HepG2 (cell line): ENCODE measurements around the gene DPY19L1. TPM values are rescaled to one million over a fixed set of nuclear protein-coding genes. Genes with fewer than 3 reads are reported as not detected.

ENCODE experiments used
- ATF1 ChIP-seq: IDR thresholded peaks from 2 replicates; pipeline ENCODE4 v1.6.1; 2016; ENCODE audit warnings: mild to moderate bottlenecking, control low read depth
- BORCS8-MEF2B ChIP-seq: sonication (generic); formaldehyde crosslinking; IDR thresholded peaks from 2 replicates; pipeline ENCODE4 v1.8.0; 2022; ENCODE audit warnings: mild to moderate bottlenecking, missing genetic modification reagents
- CBFB ChIP-seq: sonication (generic); formaldehyde crosslinking; IDR thresholded peaks from 2 replicates; pipeline ENCODE4 v1.4.0; 2020; ENCODE audit warnings: missing genetic modification reagents
- CC2D1A ChIP-seq: sonication (generic); formaldehyde crosslinking; IDR thresholded peaks from 2 replicates; pipeline ENCODE4 v1.8.1; 2023; ENCODE audit warnings: mild to moderate bottlenecking, missing genetic modification reagents
- CENPT ChIP-seq: sonication (generic); formaldehyde crosslinking; IDR thresholded peaks from 2 replicates; pipeline ENCODE4 v1.8.0; 2022; ENCODE audit warnings: low read depth, mild to moderate bottlenecking, moderate library complexity, missing genetic modification reagents
- FOSL2 ChIP-seq: sonication (generic); formaldehyde crosslinking; IDR thresholded peaks from 2 replicates; pipeline ENCODE4 v1.4.0; 2020; ENCODE audit warnings: missing genetic modification reagents
- HNRNPLL ChIP-seq: fragments of 200-400 bp; formaldehyde crosslinking; IDR thresholded peaks from 2 replicates; pipeline ENCODE4 v1.6.1; 2017; ENCODE audit warnings: mild to moderate bottlenecking, low read depth, low read length; ENCODE audit not compliant: poor library complexity, severe bottlenecking
- IKZF5 ChIP-seq: IDR thresholded peaks from 2 replicates; pipeline ENCODE4 v1.6.1; 2018; ENCODE audit warnings: missing genetic modification reagents, mild to moderate bottlenecking, missing compliant biosample characterization
- IRX3 ChIP-seq: sonication (generic); formaldehyde crosslinking; IDR thresholded peaks from 2 replicates; pipeline ENCODE4 v1.8.1; 2023; ENCODE audit warnings: mild to moderate bottlenecking, low read depth, missing genetic modification reagents, borderline replicate concordance
- PLRG1 ChIP-seq: fragments of 450-650 bp; conservative IDR thresholded peaks from 2 replicates; pipeline ENCODE4 v1.6.1; 2016
- RFXAP ChIP-seq: sonication (generic); formaldehyde crosslinking; IDR thresholded peaks from 2 replicates; pipeline ENCODE4 v1.4.0; 2020; ENCODE audit warnings: missing genetic modification reagents, borderline replicate concordance
- SCMH1 ChIP-seq: sonication (generic); formaldehyde crosslinking; IDR thresholded peaks from 2 replicates; pipeline ENCODE4 v1.9.0; 2021; ENCODE audit warnings: missing genetic modification reagents, mild to moderate bottlenecking, borderline replicate concordance
- TBX3 ChIP-seq: fragments of 450-650 bp; IDR thresholded peaks from 2 replicates; pipeline ENCODE4 v1.6.1; 2017; ENCODE audit warnings: antibody characterized with exemption, mild to moderate bottlenecking, inconsistent platforms, borderline replicate concordance
- ZFP62 ChIP-seq: sonication (generic); formaldehyde crosslinking; IDR thresholded peaks from 2 replicates; pipeline ENCODE4 v1.4.0; 2020; ENCODE audit warnings: missing genetic modification reagents
- ZIK1 ChIP-seq: sonication (generic); formaldehyde crosslinking; IDR thresholded peaks from 2 replicates; pipeline ENCODE4 v1.5.0; 2020; ENCODE audit warnings: mild to moderate bottlenecking, low read depth, missing genetic modification reagents, borderline replicate concordance
- ZNF12 ChIP-seq: sonication (generic); formaldehyde crosslinking; IDR thresholded peaks from 2 replicates; pipeline ENCODE4 v1.5.0; 2020; ENCODE audit warnings: missing genetic modification reagents
- ZNF205 ChIP-seq: IDR thresholded peaks from 2 replicates; pipeline ENCODE4 v1.6.1; 2018; ENCODE audit warnings: missing biosample characterization, missing genetic modification reagents
- ZNF335 ChIP-seq: sonication (generic); formaldehyde crosslinking; IDR thresholded peaks from 2 replicates; pipeline ENCODE4 v1.4.0; 2020; ENCODE audit warnings: missing genetic modification reagents
- ZNF746 ChIP-seq: sonication (generic); formaldehyde crosslinking; IDR thresholded peaks from 2 replicates; pipeline ENCODE4 v1.8.0; 2022; ENCODE audit warnings: mild to moderate bottlenecking, missing genetic modification reagents
- ZNF772 ChIP-seq: sonication (generic); formaldehyde crosslinking; IDR thresholded peaks from 2 replicates; pipeline ENCODE4 v1.5.0; 2020; ENCODE audit warnings: mild to moderate bottlenecking, missing genetic modification reagents
- ZNF83 ChIP-seq: sonication (generic); formaldehyde crosslinking; IDR thresholded peaks from 2 replicates; pipeline ENCODE4 v1.4.0; 2020; ENCODE audit warnings: missing genetic modification reagents, mild to moderate bottlenecking, borderline replicate concordance
- polyA plus RNA-seq, 8 experiments: library from polyadenylated mRNA; depleted of rRNA in 3 of 8; stranded (reverse) in 7 of 8; unstranded in 1 of 8; fragments of >200 nt; fragmentation: Illumina TruSeq in 4 of 8; extraction: Trizol in 4 of 8; gene quantifications; 2 replicates each; pipeline versions ENCODE4 v1.2.1 to v1.2.3, GENCODE V29; 2011 to 2016; ENCODE audit warnings: low read depth in 4 of 8, missing spikeins in 1 of 8, mixed read lengths in 1 of 8; ENCODE audit not compliant: insufficient read depth in 1 of 8
- total RNA-seq, 5 experiments: library from RNA; depleted of rRNA; stranded (reverse); fragments of >200 nt; fragmentation: Illumina TruSeq; extraction: Trizol; gene quantifications; 2 replicates each; pipeline ENCODE4 v1.2.3, GENCODE V29; 2016; ENCODE audit warnings: low read depth in 1 of 5
- TF ChIP-seq, protein P1 (sequence below): IDR thresholded peaks from 2 replicates; pipeline ENCODE4 v1.6.1; 2016; ENCODE audit warnings: missing compliant biosample characterization, missing genetic modification reagents, borderline replicate concordance
- TF ChIP-seq, protein P2 (sequence below): sonication (generic); formaldehyde crosslinking; IDR thresholded peaks from 2 replicates; pipeline ENCODE4 v1.4.0; 2020; ENCODE audit warnings: missing genetic modification reagents, borderline replicate concordance

Gene DPY19L1
- total and polyA plus RNA-seq, 2 of the 13 experiments (the other 11 are each of a cell fraction or from before 2014, with no cell fraction given): 18.9 to 32.6 TPM

DNA sequence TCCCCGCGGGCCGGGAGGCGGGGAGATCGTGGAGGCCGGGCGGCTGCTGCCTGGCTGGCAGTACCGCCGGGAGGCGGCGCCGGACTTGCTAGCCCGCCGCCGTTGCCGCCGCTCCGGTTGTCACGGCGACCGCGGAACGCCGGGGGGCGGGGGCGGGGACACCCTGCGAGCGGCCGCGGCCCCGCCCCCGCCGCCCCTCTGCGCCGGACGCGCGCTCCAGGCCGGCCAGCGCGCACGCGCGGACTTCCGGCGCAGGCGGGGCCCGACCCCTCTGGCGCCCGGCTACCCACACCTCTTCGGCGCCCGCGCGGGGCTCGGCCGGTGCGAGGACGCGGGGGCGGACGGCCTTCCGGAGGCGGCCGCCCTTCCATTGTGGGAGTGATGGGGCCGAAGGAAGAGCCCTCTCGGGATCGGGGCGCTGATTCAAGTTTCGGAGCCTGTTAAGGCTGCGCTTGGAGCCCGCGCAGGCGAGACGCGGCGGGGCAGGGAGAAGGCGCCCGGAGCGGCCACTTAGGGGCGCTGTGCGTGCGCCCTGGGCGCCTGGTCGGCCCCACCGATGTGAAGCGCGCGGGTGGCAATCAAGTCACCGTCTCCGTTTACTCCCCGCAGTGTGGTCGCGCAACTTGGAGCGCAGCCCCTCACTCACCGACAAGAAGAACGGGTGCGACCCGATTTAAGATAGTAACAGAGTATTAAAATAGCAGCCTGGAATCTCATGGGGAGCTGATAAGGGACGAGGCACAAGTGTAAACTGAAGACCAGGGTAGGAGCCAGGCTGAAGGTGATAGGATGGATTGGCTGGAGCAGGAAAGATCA is 449 bp upstream of the DPY19L1 start (continued):
- TF ChIP-seq, protein P1, sequence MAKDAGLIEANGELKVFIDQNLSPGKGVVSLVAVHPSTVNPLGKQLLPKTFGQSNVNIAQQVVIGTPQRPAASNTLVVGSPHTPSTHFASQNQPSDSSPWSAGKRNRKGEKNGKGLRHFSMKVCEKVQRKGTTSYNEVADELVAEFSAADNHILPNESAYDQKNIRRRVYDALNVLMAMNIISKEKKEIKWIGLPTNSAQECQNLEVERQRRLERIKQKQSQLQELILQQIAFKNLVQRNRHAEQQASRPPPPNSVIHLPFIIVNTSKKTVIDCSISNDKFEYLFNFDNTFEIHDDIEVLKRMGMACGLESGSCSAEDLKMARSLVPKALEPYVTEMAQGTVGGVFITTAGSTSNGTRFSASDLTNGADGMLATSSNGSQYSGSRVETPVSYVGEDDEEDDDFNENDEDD (CRISPR knock-in tag): no peak
- TF ChIP-seq ZIK1 (CRISPR knock-in tag) (no peak; the same call in 1 of the 2 replicates), SCMH1 (CRISPR knock-in tag) (no peak), IKZF5 (CRISPR knock-in tag) (no peak), CC2D1A (CRISPR knock-in tag) (no peak), TBX3 (no peak), CENPT (no peak), IRX3 (CRISPR knock-in tag) (no peak), BORCS8-MEF2B (CRISPR knock-in tag) (no peak; the same call in 1 of the 2 replicates), ZNF335 (CRISPR knock-in tag) (no peak), ZNF12 (CRISPR knock-in tag) (peak; percentile 60; the same call in 1 of the 2 replicates), HNRNPLL (peak; percentile 73), ZNF205 (CRISPR knock-in tag) (no peak), PLRG1 (no peak), RFXAP (CRISPR knock-in tag) (0 out of 2 replicates have a peak, but pooled peaks have one; percentile 39), ZNF83 (CRISPR knock-in tag) (no peak), ZNF746 (CRISPR knock-in tag) (peak; percentile 39), ZNF772 (CRISPR knock-in tag) (peak; percentile 47; the same call in 1 of the 2 replicates), CBFB (CRISPR knock-in tag) (0 out of 2 replicates have a peak, but pooled peaks have one; percentile 30), ATF1 (CRISPR knock-in tag) (no peak), ZFP62 (CRISPR knock-in tag) (no peak), FOSL2 (CRISPR knock-in tag) (no peak)
- TF ChIP-seq, protein P2, sequence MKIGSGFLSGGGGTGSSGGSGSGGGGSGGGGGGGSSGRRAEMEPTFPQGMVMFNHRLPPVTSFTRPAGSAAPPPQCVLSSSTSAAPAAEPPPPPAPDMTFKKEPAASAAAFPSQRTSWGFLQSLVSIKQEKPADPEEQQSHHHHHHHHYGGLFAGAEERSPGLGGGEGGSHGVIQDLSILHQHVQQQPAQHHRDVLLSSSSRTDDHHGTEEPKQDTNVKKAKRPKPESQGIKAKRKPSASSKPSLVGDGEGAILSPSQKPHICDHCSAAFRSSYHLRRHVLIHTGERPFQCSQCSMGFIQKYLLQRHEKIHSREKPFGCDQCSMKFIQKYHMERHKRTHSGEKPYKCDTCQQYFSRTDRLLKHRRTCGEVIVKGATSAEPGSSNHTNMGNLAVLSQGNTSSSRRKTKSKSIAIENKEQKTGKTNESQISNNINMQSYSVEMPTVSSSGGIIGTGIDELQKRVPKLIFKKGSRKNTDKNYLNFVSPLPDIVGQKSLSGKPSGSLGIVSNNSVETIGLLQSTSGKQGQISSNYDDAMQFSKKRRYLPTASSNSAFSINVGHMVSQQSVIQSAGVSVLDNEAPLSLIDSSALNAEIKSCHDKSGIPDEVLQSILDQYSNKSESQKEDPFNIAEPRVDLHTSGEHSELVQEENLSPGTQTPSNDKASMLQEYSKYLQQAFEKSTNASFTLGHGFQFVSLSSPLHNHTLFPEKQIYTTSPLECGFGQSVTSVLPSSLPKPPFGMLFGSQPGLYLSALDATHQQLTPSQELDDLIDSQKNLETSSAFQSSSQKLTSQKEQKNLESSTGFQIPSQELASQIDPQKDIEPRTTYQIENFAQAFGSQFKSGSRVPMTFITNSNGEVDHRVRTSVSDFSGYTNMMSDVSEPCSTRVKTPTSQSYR: no peak
